ENCODE results near the gene DMRTB1. TPM values are rescaled to one million over a fixed set of nuclear protein-coding genes. Genes with fewer than 3 reads are reported as not detected.

The DMRTB1 gene
- total RNA-seq, 1 donor from 2014 or later: not detected

DNA sequence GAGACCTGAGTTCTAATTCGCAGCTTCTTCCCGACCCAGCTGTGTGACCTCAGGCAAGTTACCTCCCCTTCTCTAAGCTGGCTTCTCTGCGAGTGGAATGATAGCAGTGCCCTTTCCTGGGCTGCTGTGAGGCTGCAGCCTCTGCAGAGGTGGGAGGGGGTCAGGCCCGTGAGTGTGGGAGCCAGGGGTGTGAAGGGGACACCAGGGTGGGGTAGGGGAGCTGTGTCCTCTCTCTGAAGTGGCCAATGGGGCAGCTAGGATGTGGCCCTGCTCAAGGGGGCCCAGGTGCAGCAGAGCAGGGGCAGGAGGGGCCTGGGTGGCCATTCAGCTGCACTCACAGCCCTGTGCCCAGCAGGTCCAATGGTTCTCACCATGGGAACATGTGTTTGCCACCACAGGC is 24.5 kb downstream of the DMRTB1 start:
- Histone ChIP-seq H3K4me1 (no peaks in the 10 kb centered on the region), H3K9me3 (ENCODE audit: low read depth) (no peaks in the 10 kb centered on the region), H3K79me2 (ENCODE audit: low read depth) (no peaks in the 10 kb centered on the region), H3K9ac (no peak overlapping the region), H4K20me1 (ENCODE audit: low read depth) (no peaks in the 10 kb centered on the region), H3K4me3 (no peak overlapping the region), H2AFZ (replicated peaks) (no peak overlapping the region), H3K36me3 (no peaks in the 10 kb centered on the region), H3F3A (ENCODE audit: low read depth) (no peaks in the 10 kb centered on the region), H3K27ac (no peak overlapping the region), H3K4me2 (no peak overlapping the region), H3K27me3 (no peaks in the 10 kb centered on the region)
- Mint-ChIP-seq H3K4me3 (no peak overlapping the region), H3K9me3 (peaks cover 2% of the 10 kb centered on the region), H3K27ac (no peak overlapping the region), H3K27me3 (ENCODE audit: insufficient read depth, low read depth) (peaks cover 10% of the 10 kb centered on the region), H3K36me3 (no peaks in the 10 kb centered on the region), H3K4me1 (peaks cover 6% of the 10 kb centered on the region)
- no peak for TF ChIP-seq EZH2 (IDR thresholded peaks at IDR 0.05)
- no peak for DNase-seq (ENCODE audit: low spot score)

DNA sequence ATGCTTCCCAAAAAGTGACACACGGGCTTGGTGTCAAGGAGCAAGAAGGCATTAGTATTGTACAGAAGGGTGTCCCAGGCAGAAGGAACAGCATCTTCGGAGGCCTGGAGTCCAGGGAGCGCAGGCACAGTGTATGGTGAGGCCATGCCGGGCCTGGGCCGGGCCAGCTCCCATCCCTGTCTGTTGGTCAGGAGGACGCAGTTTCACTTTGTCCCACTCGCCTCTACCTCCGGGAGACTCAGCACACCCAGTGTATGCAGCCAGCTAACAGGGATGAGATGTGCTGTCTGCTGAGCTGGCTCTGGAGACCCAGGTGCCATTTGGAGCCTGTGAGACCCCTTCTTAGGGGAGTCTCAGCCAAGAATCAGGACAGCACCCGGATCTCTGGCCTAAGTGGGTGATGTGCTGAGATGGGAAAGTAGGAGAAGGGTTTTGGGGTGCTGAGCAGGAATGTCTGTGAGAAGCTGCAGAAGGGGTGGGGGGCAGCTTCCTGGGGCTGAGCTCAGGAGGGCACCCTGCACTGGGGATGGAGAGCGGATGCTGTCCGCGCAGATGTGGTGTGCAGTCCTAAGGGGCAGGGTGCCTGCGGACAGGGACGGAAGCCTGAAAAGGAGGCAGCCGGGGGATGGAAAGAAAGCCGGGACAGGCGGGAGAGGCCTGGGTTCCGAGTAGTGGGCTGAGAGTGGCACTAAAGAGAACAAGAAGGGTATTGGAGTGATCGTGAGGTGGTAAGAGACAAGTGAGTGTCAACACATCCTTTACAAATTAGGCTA is 25.7 kb downstream of the DMRTB1 start:
- Histone ChIP-seq H3K36me3 (no peaks in the 10 kb centered on the region), H3K9ac (no peak overlapping the region), H3F3A (ENCODE audit: low read depth) (no peaks in the 10 kb centered on the region), H4K20me1 (ENCODE audit: low read depth) (no peaks in the 10 kb centered on the region), H3K27ac (no peak overlapping the region), H3K4me2 (no peak overlapping the region), H3K4me1 (no peaks in the 10 kb centered on the region), H3K79me2 (ENCODE audit: low read depth) (no peaks in the 10 kb centered on the region), H2AFZ (replicated peaks) (peak overlapping the region; percentile 83), H3K9me3 (ENCODE audit: low read depth) (no peaks in the 10 kb centered on the region), H3K4me3 (no peak overlapping the region), H3K27me3 (no peaks in the 10 kb centered on the region)
- Mint-ChIP-seq H3K27me3 (ENCODE audit: insufficient read depth, low read depth) (peaks cover 10% of the 10 kb centered on the region), H3K27ac (peak overlapping the region; percentile 50), H3K36me3 (no peaks in the 10 kb centered on the region), H3K9me3 (peaks cover 4% of the 10 kb centered on the region), H3K4me3 (no peak overlapping the region), H3K4me1 (peaks cover 6% of the 10 kb centered on the region)
- DNase-seq (ENCODE audit: low spot score): no peak
- TF ChIP-seq EZH2phosphoT487 (IDR thresholded peaks at IDR 0.05) (no peak), EZH2 (IDR thresholded peaks at IDR 0.05) (no peak)
- TF ChIP-seq, protein P1, sequence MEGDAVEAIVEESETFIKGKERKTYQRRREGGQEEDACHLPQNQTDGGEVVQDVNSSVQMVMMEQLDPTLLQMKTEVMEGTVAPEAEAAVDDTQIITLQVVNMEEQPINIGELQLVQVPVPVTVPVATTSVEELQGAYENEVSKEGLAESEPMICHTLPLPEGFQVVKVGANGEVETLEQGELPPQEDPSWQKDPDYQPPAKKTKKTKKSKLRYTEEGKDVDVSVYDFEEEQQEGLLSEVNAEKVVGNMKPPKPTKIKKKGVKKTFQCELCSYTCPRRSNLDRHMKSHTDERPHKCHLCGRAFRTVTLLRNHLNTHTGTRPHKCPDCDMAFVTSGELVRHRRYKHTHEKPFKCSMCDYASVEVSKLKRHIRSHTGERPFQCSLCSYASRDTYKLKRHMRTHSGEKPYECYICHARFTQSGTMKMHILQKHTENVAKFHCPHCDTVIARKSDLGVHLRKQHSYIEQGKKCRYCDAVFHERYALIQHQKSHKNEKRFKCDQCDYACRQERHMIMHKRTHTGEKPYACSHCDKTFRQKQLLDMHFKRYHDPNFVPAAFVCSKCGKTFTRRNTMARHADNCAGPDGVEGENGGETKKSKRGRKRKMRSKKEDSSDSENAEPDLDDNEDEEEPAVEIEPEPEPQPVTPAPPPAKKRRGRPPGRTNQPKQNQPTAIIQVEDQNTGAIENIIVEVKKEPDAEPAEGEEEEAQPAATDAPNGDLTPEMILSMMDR (IDR thresholded peaks at IDR 0.05): no peak

DNA sequence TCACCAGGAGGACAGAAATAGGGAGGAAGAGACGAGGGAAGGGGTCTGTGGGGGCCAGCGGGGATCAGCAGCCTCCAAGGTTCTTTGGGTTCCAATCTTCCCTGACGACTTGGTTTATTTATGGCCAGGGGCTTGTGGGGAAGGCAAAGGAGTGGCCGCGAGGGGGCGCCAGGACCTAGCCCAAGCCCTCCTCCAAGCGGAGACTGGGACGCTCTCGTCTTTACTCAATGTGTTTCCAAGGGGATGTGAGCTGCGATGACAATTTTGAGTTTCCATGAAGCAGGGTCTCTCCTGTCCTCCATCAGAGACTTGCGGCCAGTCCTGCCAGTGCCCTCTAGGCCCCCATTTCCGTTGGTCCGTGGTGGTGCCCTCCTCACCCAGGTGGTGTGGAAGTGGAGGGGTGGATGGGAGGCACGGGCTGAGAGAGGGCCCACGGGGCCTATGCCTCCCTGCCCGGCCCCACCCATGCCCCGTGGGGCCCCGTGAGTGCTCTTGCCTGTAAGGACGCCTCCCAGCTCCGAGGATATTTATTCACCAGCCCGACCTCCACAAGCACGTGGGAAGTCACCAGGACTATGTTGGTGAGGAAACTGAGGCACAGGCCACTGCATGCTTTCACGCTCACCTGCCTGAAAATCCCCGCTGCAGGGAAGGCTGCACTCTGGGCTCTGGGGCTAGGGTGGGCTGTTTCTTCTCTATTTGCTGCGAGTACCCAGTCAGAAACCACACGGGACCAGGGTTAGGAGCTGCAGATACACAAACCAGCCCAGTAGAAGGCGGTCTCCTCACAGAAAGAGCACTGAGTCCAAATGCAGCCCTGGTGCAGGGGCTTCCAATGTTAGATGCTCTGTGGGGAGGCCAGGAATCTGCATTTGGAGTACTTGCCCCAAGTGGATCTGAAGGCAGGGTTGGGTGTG is 26.5 kb downstream of the DMRTB1 start:
- peak overlapping the region; percentile 52 for H3K4me3 Mint-ChIP-seq
- Histone ChIP-seq H3K4me3 (no peak overlapping the region), H3K4me1 (no peaks in the 10 kb centered on the region), H4K20me1 (ENCODE audit: low read depth) (no peaks in the 10 kb centered on the region), H3F3A (ENCODE audit: low read depth) (no peaks in the 10 kb centered on the region), H3K27ac (no peak overlapping the region), H3K9ac (no peak overlapping the region), H2AFZ (replicated peaks) (peak overlapping the region; percentile 95), H3K79me2 (ENCODE audit: low read depth) (no peaks in the 10 kb centered on the region), H3K4me2 (peak overlapping the region; percentile 53), H3K9me3 (ENCODE audit: low read depth) (no peaks in the 10 kb centered on the region), H3K36me3 (no peaks in the 10 kb centered on the region), H3K27me3 (no peaks in the 10 kb centered on the region)
- no peak for TF ChIP-seq EZH2phosphoT487 (IDR thresholded peaks at IDR 0.05)
- no peak for TF ChIP-seq EZH2 (IDR thresholded peaks at IDR 0.05)
- TF ChIP-seq, protein P1 (IDR thresholded peaks at IDR 0.05): peak; percentile 94
- H3K36me3 Mint-ChIP-seq: no peaks in the 10 kb centered on the region
- H3K27me3 Mint-ChIP-seq (ENCODE audit: insufficient read depth, low read depth): peaks cover 10% of the 10 kb centered on the region
- peak overlapping the region; percentile 50 for H3K27ac Mint-ChIP-seq
- DNase-seq (ENCODE audit: low spot score): peak; percentile 93
- H3K9me3 Mint-ChIP-seq: peaks cover 4% of the 10 kb centered on the region
- peaks cover 6% of the 10 kb centered on the region for H3K4me1 Mint-ChIP-seq

Data from neural progenitor cell (in vitro differentiated cells).